CD4-positive, alpha-beta T cell treated with Interleukin-1 beta for 1 hour (primary cell): ENCODE measurements around the gene GFER.

ENCODE experiments used
- DNase-seq, 2 donors: peaks; one replicate each; pipeline ENCODE4 v3.0.0-alpha.2; 2020 to 2022

GFER gene

DNA sequence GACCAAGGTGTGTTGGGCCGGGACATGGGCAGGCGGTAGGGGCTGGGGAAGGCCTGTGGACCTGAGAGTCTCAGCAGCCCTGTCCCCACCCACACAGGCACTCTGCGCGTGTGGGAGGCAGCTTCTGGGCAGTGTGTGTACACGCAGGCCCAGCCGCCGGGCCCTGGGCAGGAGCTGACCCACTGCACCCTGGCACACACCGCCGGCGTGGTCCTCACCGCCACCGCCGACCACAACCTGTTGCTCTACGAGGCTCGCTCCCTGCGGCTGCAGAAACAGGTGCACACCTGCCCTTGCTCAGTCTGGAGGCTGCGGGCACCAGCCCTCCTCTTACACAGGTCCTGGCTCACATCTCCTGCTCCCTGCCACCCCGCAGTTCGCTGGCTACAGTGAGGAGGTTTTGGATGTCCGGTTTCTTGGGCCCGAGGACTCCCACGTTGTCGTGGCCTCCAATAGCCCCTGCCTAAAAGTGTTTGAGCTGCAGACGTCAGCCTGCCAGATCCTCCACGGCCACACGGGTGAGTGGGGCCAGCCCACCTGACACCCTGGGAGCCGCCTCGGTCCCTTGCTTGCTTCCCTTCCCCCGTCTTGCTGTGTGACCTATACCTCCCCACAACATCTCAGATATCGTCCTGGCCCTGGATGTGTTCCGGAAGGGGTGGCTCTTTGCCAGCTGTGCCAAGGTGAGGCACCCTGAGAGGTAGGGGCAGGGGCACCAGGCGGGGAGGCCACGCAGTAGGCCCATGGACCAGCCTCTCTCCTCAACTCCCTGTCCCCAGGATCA, 8.4 kb upstream of the GFER start:
- no peak for DNase-seq

DNA sequence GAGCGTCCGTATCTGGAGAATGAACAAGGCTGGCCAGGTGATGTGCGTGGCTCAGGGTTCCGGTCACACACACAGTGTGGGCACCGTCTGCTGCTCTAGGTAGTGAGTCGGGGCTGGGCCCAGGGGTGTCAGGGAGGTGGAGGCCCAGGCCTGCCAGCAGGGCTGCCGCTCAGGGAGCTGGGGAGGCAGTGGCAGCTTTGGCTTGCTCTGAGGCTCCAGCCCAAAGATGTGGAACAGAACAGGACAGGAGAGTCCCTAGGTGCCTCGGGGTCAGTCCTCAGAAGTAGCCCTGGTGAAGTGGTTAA, 7.8 kb upstream of the GFER start:
- DNase-seq = no peak

DNA sequence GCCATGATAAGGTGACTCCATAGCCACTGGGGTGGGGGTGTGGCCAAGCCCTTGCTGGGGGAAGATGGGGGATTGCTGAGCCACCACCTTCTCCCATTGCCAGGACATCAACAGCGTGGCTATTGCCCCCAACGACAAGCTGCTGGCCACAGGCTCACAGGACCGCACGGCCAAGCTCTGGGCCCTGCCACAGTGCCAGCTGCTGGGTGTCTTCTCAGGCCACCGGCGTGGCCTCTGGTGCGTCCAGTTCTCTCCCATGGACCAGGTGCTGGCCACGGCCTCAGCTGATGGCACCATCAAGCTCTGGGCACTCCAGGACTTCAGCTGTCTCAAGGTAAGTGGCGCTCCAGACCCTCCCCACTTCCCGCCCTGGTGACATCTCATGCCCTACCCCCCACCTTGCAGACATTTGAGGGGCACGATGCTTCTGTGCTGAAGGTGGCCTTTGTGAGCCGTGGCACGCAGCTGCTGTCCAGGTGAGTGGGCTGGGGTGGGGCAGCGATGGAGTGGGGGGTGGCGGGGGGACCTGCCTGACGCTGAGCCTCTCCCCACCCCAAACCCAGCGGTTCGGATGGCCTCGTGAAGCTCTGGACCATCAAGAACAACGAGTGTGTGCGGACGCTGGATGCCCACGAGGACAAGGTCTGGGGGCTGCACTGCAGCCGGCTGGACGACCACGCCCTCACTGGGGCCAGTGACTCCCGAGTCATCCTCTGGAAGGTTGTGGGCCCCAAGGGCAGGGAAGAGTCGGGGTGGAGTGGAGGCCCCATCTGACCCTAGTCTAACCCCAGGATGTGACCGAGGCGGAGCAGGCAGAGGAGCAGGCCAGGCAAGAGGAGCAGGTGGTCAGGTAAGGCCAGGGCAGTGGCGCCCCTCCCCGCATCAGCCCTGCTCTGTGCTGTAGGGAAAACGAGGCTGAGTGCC, 6.8 kb upstream of the GFER start:
- no peak for DNase-seq

DNA sequence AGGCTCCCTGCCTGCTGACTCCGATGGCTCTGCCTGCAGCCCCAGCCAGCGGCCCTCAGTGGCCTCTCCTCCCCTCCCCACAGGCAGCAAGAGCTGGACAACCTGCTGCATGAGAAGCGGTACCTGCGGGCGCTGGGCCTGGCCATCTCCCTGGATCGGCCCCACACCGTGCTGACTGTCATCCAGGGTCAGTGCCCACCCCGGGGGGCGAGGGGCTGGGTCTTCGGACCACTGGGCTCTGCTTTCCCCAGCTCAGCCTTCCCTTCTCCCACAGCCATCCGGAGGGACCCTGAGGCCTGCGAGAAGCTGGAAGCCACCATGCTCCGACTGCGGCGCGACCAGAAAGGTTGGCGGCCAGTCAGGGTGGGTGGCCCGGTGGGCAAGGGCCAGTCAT, 6.1 kb upstream of the GFER start:
- DNase-seq = no peak

DNA sequence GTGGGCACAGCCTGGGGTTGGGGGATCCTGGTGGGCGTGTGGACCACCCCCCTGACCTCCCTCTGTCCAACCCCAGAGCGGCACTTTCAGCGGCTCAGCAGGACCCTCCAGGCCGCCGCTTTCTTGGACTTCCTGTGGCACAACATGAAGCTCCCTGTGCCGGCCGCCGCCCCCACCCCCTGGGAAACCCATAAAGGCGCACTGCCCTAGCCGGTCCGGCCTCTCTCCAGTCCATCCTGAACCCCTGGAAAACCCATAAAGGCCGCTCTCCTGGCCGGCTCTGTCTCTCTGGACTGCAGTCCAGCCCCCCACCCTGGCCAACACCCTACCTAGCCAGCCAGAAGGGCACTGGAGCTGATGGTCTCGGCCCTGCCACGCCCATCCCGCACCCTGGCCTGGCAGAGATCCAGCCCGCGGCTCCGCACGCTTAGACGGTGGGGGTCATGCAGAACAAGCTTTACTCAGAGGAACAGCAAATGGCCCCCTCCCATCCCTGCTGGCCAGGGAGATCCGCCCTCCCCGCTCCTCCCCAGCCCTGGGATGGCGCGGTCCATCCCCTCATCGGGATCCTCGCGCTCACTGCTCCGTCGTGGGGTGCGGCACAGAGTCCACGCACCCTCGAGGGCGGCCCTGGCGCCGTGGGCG, 5.4 kb upstream of the GFER start:
- DNase-seq = no peak

DNA sequence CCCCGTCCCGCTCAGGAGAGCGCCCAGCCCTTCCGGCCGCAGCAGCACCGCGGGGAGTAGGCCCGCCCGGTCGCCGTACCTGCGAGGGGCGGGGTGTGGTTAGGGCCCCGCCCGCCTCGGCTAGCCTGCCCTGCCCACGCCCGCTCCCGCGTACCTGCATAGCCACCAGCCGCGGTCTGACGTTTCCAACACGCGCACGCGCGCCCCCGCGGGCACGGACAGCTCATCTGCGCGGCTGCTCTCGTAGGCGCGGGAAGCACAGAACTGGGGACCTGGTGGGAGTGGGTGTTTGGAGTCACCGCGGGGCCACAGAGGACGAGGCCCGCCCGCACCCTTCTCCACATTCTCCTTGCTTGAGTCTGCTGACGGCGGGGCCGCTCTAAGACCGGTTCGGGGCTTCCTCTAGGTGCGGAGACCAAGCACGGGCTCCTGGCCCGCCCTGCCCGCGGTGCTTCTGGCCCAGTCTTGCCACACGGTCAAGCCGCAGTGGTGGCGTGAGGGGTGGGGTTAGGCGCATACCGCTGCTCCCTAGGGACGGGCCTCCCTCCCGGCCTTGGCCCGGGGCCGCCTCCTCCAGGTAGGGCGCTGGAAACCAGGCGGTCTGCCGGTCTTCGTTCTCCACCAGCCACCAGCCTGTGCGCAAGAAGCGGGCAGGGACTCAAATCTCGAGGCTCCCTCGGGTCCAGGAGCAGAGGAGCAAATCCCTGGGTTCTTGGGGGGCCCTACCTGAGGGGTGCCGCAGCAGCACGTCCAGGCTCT, 4.5 kb upstream of the GFER start:
- DNase-seq = peak; percentile 28 to 46

DNA sequence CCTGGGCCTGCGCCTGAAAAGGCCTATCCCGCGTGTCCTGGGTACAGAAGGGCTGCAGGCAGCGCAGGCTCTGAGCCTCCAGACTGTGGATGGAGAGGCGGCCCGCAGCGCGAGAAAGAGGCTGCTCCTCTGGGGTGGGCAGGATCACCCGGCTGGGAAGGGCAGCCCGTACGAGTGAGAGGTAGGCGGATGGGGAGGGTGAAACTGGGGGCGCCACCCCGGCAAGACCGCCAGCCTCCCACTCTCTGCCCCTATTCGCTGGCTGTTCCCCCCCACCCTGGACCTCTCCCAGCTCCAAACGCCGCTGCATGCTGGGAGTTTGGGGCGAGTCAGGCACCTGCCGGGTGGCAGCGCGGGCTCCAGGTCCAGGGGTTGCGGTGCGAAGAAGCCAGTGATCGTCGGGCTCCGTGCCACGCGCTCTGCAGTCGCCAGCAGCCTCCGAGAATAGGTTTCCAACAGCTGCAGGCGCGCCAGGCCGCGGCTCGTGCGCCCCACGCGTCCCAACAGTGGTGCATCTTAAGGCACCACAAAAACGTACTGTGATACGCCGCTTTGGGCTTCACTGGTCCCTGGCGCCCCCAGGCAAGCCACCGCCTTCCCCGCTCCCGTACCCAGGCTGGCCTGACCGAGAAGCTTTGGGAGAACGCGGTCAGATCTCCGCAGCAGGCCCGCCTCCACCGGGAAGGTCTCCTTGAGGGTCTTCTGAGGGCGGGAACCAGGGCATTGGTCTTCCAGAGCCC, 3.8 kb upstream of the GFER start:
- no peak for DNase-seq

DNA sequence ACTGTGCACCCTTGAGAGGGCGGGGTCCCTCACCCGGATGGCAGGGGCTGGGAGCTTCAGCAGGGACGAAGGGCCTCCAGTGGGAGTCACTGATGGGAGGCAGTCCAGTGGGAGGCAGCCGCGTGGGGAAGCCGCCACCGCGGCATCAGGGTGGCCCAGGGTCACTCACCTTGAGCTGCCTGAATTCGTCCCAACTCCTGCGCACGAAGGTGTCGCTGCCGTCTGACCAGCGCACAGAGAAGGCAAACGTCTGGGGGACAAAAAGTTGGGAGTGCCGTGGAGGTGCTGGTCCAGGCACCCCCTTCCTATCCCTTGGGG, 3.3 kb upstream of the GFER start:
- no peak for DNase-seq

DNA sequence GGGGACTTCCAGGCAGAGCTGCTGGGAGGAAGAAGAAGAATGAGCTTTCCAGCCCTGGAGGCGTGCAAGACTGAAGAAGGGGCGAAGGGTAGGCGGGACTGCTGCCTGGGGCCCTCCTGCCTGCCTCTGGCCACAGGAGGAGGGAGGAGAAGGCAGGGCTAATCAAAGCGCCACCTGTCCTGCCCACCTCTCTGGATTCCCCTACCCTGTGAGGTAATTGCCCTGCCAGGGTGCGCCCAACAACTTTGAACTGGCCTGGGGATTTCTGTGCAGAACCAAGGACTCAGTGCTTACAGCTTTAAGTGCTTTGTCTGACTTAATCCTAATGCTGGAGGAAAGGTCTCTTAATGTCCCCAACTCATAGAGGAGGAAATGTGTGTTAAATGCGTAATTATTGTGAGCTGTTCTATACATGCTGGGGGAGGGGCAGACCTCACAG, 2.6 kb upstream of the GFER start, which contains the start of gene NOXO1:
NOXO1 (minus strand) TSS at position 72 of the 439 bp plus-strand sequence. CDS start 290 bp downstream, outside the sequence.
- DNase-seq = no peak

DNA sequence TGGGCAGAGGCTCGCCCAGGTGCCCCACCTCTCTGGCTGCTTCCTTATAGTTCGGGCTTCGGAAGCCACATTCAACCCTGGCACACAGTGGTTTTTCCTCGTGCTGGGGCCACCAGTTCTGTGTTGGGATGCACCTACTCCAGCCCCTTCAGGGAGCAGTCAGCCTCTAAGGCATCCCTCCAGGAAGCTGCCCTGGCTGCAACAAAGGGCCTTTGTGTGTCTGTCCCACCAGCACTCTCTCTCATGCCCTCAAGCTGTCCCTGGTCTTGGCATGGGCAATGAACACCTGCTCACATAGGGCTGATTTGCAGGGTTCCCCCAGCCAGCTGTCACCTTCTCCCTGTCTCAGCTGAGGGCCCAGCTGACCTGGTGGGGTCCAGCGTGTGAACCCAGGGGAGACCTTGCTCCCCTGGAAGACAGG, 2.0 kb upstream of the GFER start:
- DNase-seq = no peak

DNA sequence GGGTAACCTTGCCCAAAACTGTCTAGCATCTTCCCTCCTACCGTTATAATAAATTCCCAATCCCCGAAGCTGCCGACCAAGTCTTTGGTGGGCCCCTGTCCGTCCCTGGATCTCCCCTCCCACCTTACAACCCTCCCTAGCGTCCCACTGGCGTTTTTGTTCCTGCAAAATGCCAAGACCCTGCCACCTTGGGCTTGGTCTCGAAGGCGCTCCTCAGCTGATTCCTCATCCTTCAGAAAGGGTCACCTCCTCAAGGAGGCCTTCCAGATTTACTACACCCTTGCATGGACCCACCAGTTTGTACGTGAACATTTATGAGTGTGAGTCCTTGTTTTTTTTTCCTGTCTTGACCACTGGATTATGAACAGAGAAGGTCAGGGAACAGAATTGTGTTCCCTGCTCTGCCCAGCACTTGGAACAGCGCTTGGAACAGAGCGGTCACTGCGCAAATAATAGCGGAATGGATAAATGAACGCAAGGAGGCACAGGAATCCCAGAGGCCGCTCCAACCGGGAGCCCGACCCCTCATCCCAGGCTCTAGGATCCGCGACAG, 926 bp upstream of the GFER start:
- no peak for DNase-seq

DNA sequence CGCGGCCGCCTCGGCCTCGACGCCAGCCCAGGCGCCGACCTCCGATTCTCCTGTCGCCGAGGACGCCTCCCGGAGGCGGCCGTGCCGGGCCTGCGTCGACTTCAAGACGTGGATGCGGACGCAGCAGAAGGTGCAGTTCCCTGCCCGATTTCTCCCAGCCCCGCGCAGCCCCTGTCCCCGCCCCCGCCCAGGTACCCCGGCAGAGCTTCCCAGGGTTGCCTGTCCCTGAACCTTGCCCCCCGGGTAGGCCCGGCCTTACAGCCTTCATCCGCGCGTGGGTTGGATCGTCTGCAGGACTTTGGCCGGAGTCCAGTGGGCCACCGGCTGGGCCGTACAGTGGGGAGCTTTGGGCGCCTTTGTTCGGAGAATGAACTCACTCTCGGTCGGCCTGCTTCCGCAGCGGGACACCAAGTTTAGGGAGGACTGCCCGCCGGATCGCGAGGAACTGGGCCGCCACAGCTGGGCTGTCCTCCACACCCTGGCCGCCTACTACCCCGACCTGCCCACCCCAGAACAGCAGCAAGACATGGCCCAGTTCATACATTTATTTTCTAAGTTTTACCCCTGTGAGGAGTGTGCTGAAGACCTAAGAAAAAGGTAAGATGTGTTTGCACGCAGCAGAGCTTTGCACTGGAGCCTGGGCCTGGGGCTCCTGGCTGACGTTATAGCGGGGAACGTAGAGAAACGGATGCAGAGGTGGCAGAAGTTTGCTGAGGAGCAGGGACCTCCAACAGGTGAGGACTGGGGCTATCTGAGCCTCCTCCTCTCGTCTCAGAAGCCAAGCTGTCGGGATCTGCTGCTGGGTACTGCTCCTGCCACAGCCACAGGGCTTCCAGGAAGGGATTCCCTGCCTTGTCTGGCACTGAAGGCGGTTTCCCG, 593 bp downstream of the GFER start:
- no peak for DNase-seq

DNA sequence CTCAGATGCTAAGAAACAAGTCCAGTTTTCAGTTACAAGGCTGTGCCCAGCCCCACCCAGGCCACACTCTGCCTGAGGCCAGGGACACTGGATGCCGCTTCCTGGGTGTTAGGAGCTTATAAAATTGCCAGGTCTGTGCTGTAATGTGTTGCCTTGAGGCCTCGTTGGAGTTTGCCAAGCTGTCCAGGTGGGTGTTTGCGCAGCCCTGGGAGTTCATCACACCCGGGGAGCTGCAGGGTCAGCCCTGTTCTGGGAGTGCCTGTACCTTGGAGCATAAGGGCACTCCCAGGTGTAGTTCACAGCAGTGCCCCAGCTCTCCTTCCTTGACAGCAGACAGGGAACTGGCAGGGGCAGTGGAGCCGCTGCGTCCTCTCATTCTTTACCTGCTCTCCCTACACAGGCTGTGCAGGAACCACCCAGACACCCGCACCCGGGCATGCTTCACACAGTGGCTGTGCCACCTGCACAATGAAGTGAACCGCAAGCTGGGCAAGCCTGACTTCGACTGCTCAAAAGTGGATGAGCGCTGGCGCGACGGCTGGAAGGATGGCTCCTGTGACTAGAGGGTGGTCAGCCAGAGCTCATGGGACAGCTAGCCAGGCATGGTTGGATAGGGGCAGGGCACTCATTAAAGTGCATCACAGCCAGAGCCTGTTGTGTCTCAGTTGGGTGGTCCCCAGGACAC, 1.6 kb downstream of the GFER start:
- DNase-seq = no peak

DNA sequence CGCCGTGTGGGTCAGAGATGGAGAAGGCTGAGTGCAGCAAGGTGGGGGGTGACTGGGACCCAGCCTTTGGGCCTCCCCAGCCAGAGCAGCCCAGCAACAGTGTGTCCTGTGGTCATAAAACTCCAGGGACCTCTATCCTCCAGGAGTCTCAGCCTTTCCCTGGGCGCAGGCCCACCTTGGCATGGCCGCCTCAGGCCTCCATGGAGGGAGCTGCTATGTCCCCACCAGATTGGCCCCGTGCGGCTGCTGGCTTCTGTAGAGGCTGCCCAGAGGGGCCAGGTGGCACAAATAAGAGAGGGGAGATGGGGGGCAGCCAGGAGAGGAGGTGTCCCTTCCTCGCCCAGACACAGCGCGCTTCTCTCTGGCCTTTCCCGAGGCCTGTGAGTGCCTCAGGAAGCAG, 3.2 kb downstream of the GFER start:
- no peak for DNase-seq

DNA sequence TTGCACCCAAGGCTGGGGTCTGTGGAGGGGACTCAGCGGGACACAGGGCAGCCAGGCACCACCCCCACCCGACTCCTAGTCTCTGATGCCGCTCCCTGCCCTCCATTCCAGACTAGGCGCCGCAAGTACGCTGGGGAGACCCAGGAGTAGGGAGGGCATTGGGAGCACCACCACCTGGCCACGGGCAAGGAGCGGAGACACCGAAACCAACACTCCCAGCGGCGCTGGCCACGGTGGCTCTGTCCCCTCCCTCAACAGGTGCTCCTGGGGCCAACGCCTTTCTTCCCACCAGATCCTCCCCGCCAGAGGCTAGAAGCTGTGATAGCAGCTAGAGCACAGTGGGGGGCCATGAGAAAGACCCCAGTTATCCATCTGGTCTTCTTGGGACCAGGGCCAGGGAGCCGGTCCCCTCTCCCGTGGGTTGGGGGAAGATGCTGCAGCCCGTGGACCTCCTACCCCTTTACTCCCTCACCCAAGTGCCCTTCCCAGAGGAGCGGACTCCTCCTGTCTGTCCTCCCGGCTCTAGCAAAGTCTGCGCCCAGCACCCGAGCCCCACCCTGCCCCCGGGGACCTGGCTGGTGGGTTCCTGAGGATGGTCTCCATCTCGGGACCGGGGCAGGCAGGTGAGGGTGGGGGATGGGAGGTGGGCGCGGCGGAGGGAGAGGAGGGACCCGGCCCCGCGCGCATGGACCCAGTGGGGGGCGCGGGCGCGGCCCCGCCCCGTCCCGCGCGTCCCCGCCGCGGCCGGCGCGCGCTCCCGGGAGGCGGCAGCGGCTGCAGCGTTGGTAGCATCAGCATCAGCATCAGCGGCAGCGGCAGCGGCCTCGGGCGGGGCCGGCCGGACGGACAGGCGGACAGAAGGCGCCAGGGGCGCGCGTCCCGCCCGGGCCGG, 5.5 kb downstream of the GFER start, which contains the start of gene SYNGR3:
SYNGR3 (plus strand) TSS at position 762 of the 892 bp plus-strand sequence. CDS start 133 bp downstream, outside the sequence.
- no peak for DNase-seq

DNA sequence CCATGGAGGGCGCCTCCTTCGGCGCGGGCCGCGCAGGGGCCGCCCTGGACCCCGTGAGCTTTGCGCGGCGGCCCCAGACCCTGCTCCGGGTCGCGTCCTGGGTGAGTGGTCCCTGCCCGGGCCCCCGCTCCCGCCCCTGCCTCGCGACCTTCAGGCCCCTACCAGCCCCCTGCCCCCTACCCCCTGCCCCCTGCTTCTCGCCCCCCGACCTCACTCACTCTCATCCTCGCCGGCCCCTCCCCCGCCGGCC, 6.0 kb downstream of the GFER start:
- no peak for DNase-seq

DNA sequence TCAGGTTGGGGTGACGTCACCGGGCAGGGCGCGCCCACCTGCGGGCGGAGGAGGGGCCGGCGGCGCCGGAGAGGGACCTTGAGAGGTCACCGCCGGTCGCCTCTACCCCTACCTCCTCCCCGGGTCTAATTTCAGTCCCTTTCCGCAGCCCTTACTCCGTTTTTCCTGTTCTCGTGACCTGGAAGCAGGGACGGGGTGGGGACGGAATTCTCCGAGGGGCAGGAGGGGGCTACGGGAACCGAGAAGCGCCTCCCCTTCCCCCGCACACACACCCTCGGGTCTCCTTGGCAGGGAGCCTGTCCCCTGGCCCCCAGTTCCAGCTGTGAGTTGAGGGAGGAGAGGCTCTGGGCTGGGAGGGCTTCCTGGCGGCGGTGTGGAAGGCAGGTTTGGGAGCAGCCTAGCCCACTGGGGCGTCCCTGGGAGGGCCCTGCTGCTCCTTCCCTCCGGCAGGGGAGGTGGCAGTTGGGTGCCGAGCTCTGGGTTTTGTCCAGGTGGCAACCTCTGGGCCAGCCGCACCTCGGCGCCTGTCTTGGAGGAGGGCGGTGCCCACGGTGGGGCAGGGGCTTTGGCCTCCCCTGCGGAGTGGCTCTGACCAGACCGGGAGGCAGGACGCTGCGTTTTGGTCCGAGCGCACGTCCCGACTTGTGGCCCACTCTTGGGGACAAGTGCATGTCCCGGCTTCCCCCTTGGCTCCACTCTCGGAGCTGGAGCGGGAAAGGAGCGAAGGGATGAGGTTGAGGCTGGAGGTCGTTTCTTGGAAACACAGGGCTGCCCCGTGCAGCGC, 6.5 kb downstream of the GFER start:
- DNase-seq = peak; percentile 64 to 72

DNA sequence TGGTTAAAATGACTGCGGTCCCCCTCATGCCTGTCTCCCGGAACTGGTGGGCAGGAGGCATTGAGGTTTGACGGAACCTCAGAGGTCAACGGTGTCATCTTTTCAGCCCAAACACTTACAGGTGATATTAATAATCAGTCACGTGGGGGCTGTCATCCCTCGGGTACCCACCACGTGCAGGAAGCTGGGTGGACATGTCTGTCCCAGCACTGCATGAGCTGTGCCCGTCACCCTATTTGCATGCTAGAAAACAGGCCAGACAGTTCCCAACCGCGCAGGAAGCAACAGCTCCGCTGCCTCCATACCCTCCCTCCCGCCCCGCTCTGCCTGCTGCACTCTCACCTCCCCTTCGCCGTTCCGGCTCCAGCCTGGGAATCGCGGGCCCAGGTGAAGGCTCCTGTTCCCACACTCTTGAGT, 7.2 kb downstream of the GFER start:
- peak; percentile 70 to 81 for DNase-seq

DNA sequence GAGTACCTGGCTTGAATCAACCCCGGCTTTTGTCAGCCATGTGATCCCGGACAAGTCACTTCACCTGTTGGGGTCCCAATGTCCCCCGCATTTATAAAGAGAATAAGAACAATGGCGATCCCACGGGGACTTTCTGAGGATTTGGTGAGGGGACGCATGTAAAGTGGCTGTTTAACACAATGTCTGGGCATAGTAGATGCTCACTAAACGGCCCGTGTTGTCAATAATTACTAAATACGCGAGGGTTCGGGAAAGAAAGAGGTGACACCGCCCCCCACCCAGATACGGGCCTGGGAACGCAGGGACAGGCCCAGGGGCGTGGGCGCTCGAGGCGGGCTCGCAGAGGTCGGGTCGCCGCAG, 7.6 kb downstream of the GFER start:
- no peak for DNase-seq
